Heart left ventricle (tissue), 13 donors: ENCODE measurements around the gene SPATA2L.

Experiments used
- CTCF ChIP-seq, 12 donors: fragments of 200-600 bp; sonication (generic) in 4 of 12; IDR thresholded peaks; one replicate each; pipeline versions ENCODE4 v1.5.0 to v1.8.0; 2018 to 2022; ENCODE audit warnings: antibody characterized with exemption in 12 of 12, mild to moderate bottlenecking in 5 of 12
- POLR2A ChIP-seq, 2 donors: fragments of 450-650 bp; IDR thresholded peaks; one replicate each; pipeline ENCODE4 v1.6.1; 2017; ENCODE audit warnings: antibody characterized with exemption in 2 of 2, mild to moderate bottlenecking in 2 of 2, moderate library complexity in 2 of 2
- donor health status: ischemic (EF 13 %, LVEDD 7.1; RV severe dilation, severe dysfunction).
- donor health status: DM: no; HTN: yes; CAD: no.
- donor health status: DM: no; HTN: no; CAD: no.
- donor health status: ischemic (EF 25% LVEDD 6.9; RV normal size, moderate dysfunction).
- donor health status: ischemic (EF 25% LVEDD 5.7; RV mildly dilated, moderate dysfunction).
- donor health status: ischemic (EF 35%, LVEDD 5.7; RV mildly dilated, moderate dysfunction).
- donor health status: nonischemic (EF 11% LVEDD 7.7; RV severe dilation, severe dysfunction).
- donor health status: DM: yes; HTN: yes; CAD: no.
- donor health status: PGD.
- donor health status: ischemic (EF 29% LVEDD 5.4; RV normal size, mild dysfunction).
- donor health status: nonischemic (EF 23%, LVEDD 6.1; RV moderate dilation, normal function).

GRCh38 chr16:89720813-89721545 lies 19.5 kb upstream of the SPATA2L start, which contains the start of the genes VPS9D1 and ZNF276:
- TF ChIP-seq CTCF (IDR thresholded peaks at IDR 0.05) = no peak
- peak in 1 of 2 donors; percentile 49 for TF ChIP-seq POLR2A (IDR thresholded peaks at IDR 0.05)
